Fibroblast of lung (primary cell): ENCODE results near the gene PDE10A.

ENCODE experiments used
- EZH2 ChIP-seq: IDR thresholded peaks from 2 replicates; pipeline ENCODE4 v1.5.1; 2012; ENCODE audit warnings: low read length, control low read depth, mild to moderate bottlenecking; ENCODE audit errors: missing control alignments
- TF ChIP-seq, protein P1 (sequence below), 2 donors: IDR thresholded peaks in 1 of 2; conservative IDR thresholded peaks in 1 of 2; 1 replicate in 1 of 2; 2 replicates in 1 of 2; pipeline ENCODE4 v1.5.1; 2011 to 2012; ENCODE audit warnings: low read length in 2 of 2, control low read depth in 1 of 2, inconsistent platforms in 1 of 2, low read depth in 1 of 2, mild to moderate bottlenecking in 1 of 2

DNA sequence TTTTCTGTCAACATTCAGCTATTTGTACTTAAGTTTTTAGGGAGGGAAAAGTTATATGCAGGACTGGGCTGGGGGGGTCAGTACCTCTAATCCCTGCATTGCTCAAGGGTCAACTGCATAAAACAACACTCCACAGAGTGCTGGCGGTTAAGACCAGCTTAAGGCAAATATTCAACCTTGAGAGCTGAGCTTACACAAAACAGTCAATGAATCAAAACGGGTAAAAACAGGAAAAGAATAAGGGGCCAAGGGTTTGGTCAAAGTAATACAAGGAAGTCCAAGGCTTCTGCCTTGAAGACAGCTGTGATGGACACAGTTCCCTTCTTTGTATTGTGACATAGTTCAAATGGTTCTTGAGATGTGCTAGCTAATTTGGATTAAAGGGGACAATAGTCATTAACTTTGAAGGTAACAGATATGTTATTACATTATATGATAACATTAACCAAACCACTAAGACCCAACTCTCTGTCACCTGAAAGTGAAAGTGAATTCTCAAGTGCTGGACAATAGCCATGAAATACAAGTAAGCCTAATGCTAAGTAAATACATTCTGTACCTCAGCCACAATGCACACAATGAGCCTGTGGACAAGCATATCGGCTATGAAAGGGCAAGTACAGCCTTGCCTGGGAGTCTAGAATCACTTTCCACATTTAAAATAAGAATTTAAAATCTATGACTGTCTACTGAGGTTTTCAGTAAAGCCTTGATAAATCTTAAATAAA, 106.8 kb downstream of the PDE10A start:
- TF ChIP-seq, protein P1, sequence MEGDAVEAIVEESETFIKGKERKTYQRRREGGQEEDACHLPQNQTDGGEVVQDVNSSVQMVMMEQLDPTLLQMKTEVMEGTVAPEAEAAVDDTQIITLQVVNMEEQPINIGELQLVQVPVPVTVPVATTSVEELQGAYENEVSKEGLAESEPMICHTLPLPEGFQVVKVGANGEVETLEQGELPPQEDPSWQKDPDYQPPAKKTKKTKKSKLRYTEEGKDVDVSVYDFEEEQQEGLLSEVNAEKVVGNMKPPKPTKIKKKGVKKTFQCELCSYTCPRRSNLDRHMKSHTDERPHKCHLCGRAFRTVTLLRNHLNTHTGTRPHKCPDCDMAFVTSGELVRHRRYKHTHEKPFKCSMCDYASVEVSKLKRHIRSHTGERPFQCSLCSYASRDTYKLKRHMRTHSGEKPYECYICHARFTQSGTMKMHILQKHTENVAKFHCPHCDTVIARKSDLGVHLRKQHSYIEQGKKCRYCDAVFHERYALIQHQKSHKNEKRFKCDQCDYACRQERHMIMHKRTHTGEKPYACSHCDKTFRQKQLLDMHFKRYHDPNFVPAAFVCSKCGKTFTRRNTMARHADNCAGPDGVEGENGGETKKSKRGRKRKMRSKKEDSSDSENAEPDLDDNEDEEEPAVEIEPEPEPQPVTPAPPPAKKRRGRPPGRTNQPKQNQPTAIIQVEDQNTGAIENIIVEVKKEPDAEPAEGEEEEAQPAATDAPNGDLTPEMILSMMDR (conservative IDR thresholded peaks at IDR 0.05 in 1 of 2, IDR thresholded peaks at IDR 0.05 in 1 of 2; ENCODE audit: low read depth in 1 of 2, low read length in 2 of 2) = no peak
- no peak for TF ChIP-seq EZH2
